Mammary epithelial cell (primary cell): Measurements from ENCODE around the gene NRG2.

Experiments
- CTCF ChIP-seq, 2 donors: IDR thresholded peaks in 1 of 2; conservative IDR thresholded peaks in 1 of 2; 2 replicates each; pipeline ENCODE4 v1.5.1; 2011 to 2012; ENCODE audit warnings: inconsistent platforms in 2 of 2, low read length in 2 of 2, mild to moderate bottlenecking in 2 of 2, control low read depth in 1 of 2, low read depth in 1 of 2; ENCODE audit not compliant: insufficient read depth in 1 of 2; ENCODE audit errors: extremely low read depth in 1 of 2
- EZH2 ChIP-seq: IDR thresholded peaks from 2 replicates; pipeline ENCODE4 v1.6.1; 2012; ENCODE audit warnings: low read length, inconsistent platforms, borderline replicate concordance

DNA sequence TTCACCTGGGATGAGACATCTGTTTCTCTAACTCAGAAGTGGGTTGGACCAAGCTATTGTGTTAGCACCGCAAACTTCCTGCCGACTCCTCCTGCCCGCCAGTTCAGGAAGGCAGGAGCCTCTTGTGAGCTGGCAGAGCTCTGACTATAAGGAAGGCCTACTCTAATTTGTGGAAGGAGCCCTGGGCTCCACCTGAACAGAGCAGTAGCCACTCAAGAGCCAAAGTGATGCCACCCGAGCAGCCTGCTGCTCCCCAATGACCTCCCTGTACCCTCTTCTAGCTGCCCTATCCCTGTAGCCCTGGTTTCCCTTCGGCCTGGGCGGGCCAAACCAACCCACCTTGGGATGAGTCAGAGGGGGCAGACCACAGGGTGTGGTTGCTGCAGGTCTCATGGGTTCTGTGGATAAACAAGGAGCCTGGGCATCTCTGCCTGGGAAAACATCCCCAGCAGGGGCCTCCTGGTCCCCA, 165.9 kb downstream of the NRG2 start:
- no peak for TF ChIP-seq CTCF (conservative IDR thresholded peaks at IDR 0.05 in 1 of 2, IDR thresholded peaks at IDR 0.05 in 1 of 2; ENCODE audit: extremely low read depth in 1 of 2, insufficient read depth in 1 of 2, low read depth in 1 of 2, low read length in 2 of 2)
- no peak for TF ChIP-seq EZH2
